ENCODE data around the gene RNF38. TPM values are rescaled to one million over a fixed set of nuclear protein-coding genes. Genes with fewer than 3 reads are reported as not detected.
A peak's percentile ranks its signal among the peaks of the same experiment; 100 is the strongest.

Gene RNF38
- total and polyA plus RNA-seq, 9 of the 15 experiments (the other 6 are each of a cell fraction or from before 2014, with no cell fraction given): 1.6 to 9.8 (median 4.5) TPM

- TF ChIP-seq ATF2 (CRISPR knock-in tag; IDR thresholded peaks at IDR 0.05): no peak
- no peak for TF ChIP-seq HEY1 (CRISPR knock-in tag; IDR thresholded peaks at IDR 0.05; ENCODE audit: borderline replicate concordance)
- no peak for TF ChIP-seq SMAD3 (CRISPR knock-in tag; conservative IDR thresholded peaks at IDR 0.05)
- TF ChIP-seq ZNF408 (CRISPR knock-in tag; IDR thresholded peaks at IDR 0.05; ENCODE audit: low read depth): no peak
Observed at GRCh38 chr9:36402536-36402935, 2.5 kb upstream of the RNF38 start (continued).

GRCh38 chr9:36401897-36402480, 1.9 kb upstream of the RNF38 start:
- Histone ChIP-seq H3K27me3 (ENCODE audit: control insufficient read depth in 2 of 2, insufficient read depth in 2 of 2, low read length in 2 of 2) (no peaks in the 10 kb centered on the region), H3K9me3 (replicated peaks; ENCODE audit: control insufficient read depth, insufficient read depth, low read depth, low read length) (0 out of 2 replicates have a peak, but pooled peaks cover 3% of the 10 kb centered on the region), H3K36me3 (ENCODE audit: control insufficient read depth, insufficient read depth, low read length) (no peaks in the 10 kb centered on the region; the same call in 2 of the 3 replicates), H3K27ac (ENCODE audit: extremely low read depth, low read depth, low read length) (no peak overlapping the region), H3K4me3 (no peak overlapping the region), H4K20me1 (replicated peaks; ENCODE audit: control insufficient read depth, insufficient read depth, low read length) (peaks cover 3% of the 10 kb centered on the region), H2AFZ (ENCODE audit: low read depth, low read length) (peak overlapping the region; percentile 97), H3K9me1 (ENCODE audit: control insufficient read depth, insufficient read depth, low read length) (no peaks in the 10 kb centered on the region), H3K79me2 (ENCODE audit: control insufficient read depth, insufficient read depth, low read length) (peaks cover 36% of the 10 kb centered on the region), H3K4me1 (replicated peaks in 1 of 2; ENCODE audit: control insufficient read depth in 2 of 2, insufficient read depth in 2 of 2, low read length in 2 of 2) (peaks cover 4 to 6% of the 10 kb centered on the region in 2 experiments; a peak in 3 of 5 replicates), H3K4me2 (ENCODE audit: insufficient read depth, low read length) (peak overlapping the region; percentile 91; the same call in 1 of the 2 replicates), H3K9ac (ENCODE audit: insufficient read depth in 1 of 2, low read depth in 2 of 2, low read length in 2 of 2) (peak overlapping the region in 1 of 2 experiments; percentile 67; a peak in 2 of 4 replicates)
- ATAC-seq (no peak), DNase-seq (ENCODE audit: extremely low read depth in 1 of 4, low spot score in 3 of 4) (no peak), FAIRE-seq (no peak)
- BruUV-seq (replicated peaks): no TSS peak
- TF ChIP-seq NELFE (IDR thresholded peaks at IDR 0.05; ENCODE audit: insufficient read depth, insufficient read length) (no peak), PHF20 (IDR thresholded peaks at IDR 0.05; ENCODE audit: partially characterized antibody) (no peak)
- CTCF ChIA-PET (ENCODE audit: low intra/inter-chr PET ratio): no interaction called here
- POLR2A ChIA-PET: no interaction called here
- 85% methylated on average over 3 of the region's 3 CpGs for WGBS (ENCODE audit: insufficient coverage, low coverage, missing lambda C conversion rate)
- intact Hi-C loops (cut with micrococcal nuclease): no loop called here
- in situ Hi-C loops (cut with MboI): loop anchor here (25.0 kb wide), 1 partner anchor 335 kb away; no protein-coding TSS in a partner anchor

Data from K562 (cell line).